ENCODE results near the gene TREH.

The TREH gene

DNA sequence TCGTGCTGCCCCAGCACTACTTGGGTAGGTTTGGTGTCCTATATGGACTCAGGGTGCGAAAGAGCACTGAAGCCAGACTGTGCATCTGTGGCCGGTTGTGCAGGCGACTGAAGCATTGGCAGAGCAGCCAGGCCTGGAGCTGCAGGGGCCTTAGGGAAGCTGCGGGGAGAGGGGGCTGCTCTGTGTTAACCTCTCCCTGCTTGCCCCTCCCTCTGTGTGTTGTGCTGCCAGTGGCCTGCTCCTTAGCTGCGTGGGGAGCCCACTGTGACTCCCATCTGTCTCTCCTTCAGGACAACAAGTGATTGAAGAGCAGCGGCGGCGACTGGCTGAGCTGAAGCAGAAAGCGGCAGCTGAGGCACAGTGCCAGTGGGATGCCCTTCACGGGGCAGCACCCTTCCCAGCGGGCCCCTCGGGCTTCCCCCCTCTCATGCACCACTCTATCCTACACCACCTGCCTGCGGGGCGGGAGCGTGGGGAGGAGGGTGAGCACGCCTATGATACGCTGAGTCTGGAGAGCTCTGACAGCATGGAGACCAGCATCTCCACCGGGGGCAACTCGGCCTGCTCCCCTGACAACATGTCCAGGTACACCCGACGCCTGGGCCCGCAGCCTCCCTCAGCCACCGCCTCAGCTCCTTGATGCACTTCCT, 34.3 kb downstream of the TREH start:
- DNase-seq: no peak

DNA sequence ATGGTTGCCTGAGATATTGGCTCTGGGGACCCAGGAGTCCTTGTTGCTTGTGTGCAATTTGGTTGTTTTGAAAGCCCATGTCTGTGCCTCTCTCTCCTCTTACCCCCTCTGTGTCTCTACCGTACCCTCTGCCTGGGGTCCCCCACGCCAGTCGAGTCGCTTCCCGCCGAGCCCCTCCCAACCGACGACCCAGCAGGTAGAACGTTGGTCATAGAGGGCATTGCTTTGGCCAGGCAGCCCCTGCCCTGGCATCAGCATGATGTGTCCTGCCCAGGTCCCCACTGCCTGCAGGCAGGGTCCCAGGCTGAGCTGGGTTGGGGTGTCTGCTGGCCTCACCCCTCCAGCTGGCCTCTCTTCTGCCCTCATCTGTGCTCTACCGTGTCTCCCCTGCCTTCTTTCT, 35.0 kb downstream of the TREH start:
- no peak for DNase-seq

DNA sequence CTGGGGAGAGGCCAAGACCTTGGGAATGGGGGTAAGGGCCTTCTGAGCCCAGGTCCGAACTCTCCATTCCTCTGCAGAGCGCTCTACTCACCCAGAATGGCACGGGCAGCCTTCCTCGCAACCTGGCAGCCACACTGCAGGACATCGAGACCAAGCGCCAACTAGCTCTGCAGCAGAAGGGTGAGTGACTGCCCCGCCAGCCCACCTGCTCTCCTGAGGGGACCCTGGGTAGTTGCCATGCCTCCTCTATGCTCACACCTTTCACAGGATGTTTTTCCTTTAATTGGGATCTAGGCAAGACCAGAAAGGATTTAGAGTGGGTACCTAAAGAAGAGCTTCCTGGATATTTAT, 35.5 kb downstream of the TREH start:
- DNase-seq: no peak

DNA sequence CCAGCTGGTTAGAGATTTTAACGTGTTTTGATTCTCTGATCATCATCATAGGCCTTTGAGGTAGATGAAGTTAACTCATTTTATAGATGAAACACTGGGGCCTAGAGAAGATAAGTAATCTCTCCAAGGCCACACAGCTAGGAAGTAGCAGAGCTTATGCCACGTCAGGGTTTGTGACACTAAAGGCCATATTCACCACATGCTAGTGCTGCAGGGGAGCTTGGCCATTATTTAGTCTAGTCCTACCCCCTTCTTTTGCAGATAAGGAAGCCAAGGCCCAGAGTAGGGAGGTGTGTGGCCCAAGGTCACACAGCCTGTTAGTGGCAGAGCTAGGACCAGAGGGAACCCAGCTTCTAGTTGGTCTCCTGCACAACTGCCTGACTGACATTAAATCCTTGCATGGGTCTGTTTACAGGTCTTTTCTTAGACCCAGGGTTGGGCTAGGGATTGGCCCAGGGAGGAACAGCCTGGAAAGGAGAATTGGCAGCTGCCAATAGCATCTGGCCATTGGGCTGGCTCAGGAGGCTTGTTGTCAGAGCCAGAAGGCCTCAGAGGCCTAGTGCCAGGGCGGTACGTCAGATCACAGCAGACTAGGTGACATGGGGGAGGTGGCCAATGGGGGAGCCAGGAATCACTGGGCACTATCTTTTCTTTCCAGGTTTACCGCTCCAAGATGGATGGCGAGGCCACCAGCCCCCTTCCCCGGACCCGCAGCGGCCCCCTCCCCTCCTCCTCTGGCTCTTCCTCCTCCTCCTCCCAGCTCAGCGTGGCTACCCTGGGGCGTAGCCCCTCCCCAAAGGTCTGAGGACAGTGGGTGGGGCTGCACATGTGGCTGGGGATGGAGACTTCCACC, 36.1 kb downstream of the TREH start:
- no peak for DNase-seq

DNA sequence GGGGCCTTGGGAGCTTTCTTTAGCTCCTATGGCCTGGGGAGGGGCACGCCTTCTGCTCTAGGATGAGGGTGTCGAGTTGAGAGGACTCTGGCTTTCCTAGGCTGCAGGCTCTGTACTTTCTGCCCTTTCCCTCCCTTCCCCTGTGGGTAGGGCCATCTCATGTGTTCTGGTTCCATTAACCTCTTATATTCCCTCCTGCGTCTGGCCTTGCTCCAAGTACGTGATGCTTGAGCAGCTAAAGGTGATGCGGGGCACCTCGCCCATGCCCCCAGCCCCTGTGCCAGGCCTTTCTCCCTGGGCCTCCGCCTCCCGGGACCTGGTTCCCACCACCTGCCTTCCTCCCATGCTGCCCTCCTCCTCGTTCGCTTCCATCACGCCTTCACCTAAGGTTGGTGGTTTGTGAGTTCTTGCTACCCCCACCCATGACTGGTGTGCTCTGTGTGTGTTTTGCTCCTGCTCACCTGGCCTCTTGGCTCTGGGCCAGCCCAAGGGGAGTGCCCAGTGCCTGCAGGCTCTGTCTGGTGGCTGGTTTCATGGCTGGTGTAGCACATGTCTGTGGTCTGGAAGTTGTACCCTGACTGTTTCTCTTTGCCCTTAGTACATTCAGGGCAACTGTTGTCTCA, 37.9 kb downstream of the TREH start:
- DNase-seq: no peak

DNA sequence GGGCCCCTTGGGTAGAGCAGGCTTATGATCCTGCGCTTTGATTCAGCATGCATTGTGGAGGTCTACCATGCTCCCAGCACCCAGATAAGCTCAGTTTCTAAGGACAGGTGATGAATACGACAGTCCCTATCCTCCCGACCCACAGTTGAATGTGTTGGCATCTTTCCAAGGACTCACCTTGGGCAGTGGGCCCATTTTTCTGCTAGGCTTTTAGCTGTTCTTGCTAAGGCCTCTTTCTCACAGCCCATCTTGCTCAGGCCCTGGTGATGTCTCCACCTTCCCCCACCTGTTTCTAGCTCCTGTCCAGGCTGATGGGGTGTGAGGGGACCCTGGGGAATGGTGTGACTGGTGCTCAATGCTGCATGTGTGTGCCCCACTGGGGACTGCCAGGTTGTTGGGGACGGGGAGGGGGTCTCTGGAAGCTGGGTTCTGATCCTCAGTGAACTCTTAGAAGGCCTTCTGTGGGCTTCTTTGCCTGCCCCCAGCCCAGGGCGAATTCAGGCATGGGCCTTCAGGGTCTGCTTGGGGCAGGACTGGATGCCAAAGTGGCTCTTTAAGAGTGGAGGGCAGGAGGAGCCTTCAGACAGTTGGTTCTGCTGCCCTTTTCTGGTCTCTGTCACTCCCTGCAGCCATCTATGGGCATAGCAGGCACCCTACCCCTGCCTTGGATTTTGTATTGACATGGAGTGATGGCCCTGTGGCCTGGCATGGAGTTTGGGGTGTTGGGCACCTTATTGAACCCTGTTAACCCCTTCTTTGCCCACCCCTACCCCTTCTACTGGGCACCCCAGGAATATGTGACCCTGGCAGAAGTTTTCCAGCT, 38.9 kb downstream of the TREH start:
- no peak for DNase-seq

DNA sequence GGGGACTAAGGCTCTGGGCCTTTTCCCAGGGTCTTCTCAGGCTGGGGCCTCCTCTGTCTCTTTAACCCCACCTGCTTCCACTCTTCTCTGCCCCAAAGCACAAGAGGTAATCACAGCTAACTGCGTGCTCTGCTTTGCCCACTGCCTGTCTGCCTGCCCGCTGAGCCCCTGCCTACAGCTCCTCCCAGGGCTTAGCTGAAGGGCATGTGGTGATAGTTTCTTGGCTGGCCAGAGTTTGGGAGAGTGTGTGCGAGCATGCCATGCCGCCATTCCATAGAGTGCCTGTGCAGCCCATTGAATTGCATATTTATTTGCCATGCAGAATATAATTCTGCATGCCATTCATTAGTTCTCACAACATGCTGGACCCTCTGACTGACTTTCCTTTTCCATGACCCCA, 39.6 kb downstream of the TREH start:
- no peak for DNase-seq

DNA sequence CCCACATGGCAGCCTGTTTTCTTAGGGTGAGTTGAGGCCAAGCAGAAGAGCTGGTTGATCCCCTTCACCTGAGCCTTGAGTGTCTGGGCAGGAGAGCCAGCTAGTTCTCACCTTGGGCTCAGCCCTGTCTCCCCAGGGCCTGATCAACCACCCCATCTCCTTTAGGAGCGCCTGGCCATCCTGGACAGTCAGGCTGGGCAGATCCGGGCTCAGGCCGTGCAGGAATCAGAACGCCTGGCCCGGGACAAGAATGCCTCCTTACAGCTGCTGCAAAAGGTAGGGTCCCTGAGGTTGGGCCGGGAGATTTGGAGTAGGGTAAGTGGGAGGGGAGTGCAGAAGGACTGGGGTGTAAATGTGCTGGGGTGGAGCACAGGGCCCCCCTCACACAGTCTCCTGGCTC, 40.7 kb downstream of the TREH start:
- DNase-seq: no peak

DNA sequence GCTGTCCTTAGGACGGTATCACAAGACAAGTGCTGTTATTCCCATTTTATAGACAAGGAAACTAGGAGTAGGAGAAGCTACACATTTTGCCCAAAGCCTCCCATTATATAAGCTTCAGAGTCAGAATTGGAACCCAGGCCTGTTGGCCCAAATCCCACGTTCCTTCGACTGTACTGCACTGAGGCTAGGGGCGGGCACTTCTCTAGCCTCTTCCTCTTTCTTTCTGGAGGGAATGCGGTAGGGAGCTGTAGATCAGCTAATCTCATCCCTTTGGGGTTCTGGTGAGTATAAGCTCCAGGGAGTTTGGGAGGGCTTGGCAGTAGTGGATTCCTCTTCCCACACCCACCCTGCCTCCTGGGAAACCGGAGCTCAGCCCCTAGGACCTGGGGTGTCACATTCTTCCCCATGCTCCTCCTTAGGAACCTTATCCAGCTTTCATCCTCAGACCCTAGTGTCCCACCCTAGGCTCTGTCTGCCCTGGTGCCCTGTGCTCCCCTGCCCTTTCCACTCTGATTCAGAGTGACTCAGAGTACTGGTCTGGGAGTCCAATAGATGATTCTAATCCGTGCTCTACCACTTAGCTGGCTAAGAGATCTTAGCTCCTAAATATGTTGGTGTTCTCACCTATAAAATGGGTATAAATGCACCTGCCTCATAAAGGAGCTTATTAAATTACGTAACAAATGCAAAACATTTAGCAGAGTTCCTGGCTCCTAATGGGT, 42.7 kb downstream of the TREH start:
- DNase-seq: no peak

DNA sequence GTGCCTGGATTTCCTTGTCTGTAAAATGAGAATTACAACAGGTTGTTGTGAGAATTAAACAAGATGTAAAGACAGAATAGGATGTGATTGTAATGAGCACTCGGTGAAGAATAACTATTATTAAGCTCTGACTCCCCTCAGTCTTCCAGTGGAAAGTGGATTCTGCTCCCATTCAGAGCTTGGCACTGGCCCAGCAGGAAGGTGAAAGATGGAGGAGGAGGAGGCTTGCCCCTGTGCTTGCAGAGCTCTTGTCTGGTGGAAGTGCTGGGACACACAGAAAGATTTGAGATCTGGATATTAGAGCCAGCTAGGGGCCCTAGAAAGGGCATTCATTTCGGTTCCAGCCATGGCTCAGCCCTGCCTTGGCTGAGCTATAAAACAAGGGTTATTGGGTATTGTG, 43.8 kb downstream of the TREH start:
- no peak for DNase-seq

DNA sequence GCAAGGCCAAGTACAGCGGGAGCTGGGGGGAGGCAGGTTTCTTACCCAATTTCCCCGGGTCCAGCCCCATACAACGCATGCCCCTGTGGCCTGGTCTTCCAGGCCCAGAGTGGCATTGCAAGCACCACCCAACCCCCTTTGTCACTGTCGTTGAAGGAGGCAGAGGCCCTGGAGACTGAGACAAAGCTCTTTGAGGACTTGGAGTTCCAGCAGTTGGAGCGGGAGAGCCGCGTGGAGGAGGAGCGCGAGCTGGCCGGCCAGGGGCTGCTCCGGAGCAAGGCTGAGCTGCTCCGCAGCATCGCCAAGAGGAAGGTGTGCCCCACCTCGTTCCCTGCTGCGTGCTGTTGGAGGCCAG, 44.2 kb downstream of the TREH start:
- no peak for DNase-seq

DNA sequence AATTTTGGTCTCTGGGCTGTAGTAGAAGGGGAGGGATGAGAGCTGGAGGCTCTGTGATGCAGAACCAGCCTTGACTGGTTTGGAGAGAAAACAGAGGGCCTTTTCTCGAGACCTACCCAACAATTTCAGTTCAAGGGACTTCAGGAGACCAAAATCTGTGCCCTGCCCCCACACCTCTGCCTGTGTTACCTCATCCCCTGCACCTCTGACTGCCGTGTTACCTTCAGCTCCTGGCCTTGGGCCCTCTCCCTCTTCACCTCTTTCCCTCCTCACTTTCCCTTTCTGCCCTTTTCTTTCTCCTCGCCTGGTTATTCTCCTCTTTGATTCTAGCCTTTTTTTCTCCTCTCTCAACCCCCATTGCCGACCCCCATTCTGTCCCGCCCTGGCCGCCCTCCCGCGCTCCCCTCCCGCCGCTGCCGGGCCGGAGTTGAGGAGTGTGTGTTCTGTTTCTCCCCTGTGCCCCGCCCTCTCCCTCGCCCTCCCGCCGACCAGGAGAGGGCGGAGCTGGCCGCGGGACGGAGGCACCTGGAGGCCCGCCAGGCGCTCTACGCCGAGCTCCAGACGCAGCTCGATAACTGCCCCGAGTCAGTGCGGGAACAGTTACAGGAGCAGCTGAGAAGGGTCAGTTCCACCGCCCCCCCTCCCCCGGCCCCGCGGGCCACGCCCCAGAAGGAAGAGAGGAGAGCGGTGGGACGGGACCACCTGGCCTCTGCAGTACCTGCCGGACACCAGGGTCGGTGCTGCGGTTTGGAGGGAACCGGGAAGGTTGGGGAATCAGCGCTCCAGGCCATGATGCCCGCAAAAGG, 44.8 kb downstream of the TREH start:
- DNase-seq: no peak

DNA sequence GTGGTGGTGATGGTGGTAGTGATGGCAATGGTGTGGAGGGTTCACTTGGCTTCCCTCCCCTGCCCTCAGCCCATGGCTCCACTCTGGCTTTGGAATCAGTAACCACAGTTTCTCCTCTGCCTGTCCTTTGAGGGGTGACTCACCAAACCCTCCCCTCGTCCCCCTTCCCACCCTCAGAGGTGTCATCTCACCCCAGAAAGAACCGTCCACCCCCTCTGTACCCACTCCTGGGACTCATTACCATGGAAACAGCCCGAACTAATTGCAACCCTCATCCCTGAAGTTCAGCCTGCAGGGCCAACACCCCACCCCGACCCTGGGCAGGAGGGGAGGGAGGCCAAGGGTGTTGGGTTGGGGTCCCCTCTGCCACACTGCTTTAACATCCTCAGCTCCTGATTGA, 45.5 kb downstream of the TREH start:
- no peak for DNase-seq

DNA sequence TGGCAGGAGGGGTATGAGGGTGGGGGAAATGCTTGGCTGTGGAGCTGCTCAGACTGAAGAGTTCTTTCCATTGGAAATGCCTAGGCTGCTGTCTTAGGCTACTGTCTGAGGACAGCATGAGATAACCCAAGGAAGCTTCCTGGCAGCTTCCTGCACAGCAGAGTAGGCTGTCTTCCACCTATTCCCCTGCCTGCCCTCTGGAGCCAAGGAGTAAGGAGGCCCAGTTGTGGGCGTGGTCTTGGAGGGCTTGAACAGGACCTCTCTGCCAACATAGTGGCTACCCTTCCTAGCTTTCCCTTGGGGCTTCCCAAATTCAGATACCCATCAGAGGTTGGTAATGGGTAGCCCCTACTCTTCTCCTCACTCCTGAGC, 46.1 kb downstream of the TREH start:
- DNase-seq: no peak

DNA sequence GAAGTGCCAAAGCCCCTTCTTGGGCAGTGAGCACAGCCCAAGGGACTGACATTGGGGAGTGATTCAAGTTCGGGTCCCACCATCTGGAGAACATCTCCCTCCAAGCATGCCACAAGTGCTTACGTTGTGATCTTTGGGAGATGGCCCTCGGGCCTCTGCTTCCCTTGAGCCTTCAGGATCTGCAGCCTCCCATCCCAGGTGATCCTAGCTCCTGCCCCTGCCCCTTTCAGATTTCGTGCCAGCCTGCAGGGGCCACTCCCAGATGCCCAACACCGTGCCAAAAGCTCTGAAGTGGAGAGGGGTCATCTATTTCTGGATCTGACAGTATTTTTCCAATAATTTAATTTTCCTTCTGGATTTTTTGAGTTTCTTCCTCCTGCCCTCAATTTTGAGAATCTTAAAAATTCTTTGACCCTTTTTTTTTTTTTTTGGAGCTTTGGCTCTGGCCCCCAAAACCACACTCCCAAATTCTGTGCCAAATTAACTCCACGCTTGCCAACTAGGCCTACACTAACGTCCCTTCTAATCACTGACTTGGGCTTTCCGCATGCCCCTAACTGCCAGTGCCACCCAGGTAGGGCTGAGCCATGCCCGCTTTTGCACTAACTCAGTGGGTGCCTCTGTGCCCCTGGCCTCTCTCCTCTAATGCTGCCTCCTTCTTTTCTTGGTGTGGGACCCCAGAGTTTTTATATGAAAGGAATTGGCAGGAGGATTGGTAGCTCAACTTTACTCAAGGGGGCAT, 46.7 kb downstream of the TREH start:
- no peak for DNase-seq

DNA sequence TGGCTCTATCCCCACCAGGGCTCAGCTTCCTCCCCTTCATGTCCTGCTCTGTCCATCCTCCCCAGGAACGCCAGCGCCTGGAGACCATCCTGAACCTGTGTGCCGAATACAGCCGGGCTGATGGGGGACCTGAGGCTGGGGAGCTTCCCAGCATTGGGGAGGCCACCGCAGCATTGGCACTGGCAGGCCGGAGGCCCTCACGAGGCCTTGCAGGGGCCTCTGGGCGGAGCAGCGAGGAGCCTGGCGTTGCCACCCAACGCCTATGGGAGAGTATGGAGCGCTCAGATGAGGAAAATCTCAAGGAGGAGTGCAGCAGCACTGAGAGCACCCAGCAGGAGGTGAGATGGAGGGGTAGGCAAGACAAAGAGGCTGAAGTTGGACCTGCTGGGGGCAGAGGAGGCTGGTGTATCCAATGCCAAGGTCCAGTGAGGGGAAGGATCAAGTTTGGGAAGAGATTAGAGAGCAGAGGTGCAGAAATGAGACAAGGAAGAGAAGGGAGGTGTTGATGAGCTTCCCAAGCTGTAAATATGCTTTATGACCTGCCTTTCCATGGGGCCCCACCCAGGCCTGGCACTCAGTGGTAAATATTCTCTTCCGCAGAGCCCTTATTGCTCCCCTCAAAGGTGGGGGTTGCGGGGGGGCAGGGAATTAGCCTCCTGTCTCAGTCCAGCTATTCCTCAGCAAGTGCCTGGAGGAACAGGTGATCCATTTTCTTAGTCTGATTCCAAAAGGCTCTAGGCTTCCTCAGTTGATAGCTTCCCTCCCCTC, 48.1 kb downstream of the TREH start:
- DNase-seq: no peak

DNA sequence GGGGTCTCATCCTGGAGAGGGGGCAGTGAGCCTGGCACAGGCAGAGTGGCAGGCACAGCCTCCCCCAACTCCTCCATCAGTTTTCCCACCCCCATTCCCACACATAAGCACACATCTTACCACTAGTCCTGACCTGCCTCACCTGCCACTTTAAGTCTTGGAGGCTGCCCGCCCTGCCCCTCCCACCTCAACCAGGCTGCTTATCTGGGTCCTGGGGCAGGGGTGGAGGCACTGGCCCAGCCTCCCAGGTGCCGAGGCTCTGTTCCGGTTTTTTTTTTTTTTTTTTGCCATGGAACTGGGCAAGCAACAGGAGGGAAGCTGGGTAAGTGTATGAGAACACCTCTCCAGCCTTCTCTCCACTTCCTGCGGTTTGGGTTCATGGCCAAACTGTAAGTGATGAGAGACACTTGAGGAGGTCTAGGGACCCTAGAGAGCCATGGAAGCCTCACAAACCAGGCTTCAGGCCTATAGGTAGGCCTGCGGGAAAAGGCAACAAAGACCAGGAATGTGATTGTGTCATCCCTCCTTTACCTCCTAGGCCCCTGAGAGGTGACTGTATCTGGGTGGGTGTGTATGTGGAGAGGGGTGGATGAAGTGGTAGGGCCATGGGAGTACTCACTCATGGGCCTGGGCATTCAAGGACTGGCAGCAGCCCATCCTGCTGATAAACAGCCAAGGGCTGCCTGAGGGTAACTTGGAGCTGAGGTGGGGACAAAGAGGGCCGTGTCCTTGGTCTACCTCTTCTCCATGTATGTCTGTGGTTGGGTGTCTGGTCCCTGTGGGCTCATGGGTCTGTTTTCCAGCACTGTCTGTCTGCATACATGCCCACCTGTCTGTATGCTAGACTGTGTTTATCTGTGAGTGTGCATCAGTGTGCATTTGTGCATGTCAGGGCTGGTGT, 49.4 kb downstream of the TREH start:
- no peak for DNase-seq

DNA sequence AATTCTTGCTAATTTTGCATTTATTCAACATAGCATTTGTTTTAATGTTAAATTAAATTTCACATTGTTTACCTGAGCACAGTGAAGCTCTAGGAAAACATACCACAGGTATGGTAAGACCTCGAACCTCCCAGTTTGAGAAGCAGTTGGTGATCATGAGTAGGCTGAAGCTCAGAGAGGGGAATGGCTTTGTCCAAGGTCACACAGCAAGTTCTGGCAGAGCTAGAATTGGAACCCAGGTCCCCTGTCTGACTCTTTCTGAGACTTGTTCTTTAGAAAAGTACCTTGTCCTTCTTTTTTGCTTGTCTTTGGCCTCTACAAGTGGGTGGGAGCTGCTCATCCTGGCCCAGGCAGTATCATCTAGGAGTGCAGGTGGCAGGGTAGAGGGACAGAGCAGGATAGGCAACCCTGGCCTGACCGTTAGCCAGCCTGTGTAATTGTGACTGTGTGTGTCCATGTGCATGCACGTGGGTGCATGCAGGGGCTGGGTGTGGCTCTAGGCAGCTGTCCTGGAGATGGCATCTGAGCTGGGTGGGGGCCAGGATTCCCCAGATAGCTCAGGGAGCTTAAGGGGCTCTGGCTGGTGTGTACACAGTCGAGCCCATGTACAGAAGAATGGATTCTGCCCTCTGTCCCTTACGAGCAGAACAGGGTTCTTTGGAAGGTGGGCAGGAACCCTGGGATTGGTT, 50.4 kb downstream of the TREH start:
- DNase-seq: no peak

DNA sequence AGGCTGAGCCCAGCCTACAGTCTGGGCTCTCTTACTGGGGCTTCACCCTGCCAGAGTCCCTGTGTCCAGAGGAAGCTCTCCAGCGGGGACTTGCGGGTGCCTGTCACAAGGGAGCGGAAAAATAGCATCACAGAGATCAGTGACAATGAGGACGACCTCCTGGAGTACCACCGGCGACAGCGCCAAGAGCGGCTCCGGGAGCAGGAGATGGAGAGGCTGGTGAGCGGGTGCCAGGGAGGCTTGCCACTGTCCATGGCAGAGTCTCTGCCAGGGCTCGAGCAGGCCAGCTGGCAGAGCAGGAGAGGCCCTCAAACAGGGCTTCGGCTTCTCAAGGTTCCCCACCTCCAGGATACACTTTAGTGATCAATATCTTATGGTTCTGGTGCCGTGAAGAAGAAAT, 51.0 kb downstream of the TREH start:
- DNase-seq: no peak
